MV-4-11 (cell line): ENCODE measurements around the gene STK17B.
"Not testable (repeated sequence)": the region's sequence is repeated elsewhere in the genome, so short reads cannot be mapped to it uniquely, and the experiment has no call there.

ENCODE experiments used
- DNase-seq: peaks from one replicate; lab custom pipeline; 2025; lab: John Stamatoyannopoulos, UW

The STK17B gene

DNA sequence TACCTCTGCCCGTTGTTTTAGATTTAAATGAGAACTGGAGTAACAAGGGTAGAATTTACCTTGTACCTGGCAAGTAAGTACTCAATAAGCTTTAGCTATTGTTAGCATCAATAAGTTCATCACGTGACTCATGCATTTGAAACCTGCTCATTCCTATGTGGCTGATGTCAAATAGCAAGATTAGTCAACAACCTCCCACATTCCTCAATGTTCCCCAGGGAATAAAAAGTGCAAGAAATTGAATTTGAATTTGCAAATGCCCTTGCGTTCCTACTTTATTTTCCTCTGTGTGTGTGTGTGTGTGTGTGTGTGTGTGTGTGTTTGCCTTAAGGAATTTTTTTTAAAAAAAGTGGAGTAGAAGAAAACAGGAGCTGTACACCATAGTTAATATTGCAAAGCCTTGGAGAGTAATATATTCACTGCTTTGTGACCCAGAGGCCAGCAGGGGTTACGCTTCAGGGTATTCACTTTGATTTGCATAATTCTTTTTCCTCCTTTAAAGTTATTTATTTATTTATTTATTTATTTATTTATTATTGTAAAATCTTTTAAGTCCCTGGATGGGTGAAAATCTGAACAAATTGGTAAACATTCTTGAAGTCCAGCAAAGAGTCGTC, 58.9 kb downstream of the STK17B start:
- DNase-seq: no peak

DNA sequence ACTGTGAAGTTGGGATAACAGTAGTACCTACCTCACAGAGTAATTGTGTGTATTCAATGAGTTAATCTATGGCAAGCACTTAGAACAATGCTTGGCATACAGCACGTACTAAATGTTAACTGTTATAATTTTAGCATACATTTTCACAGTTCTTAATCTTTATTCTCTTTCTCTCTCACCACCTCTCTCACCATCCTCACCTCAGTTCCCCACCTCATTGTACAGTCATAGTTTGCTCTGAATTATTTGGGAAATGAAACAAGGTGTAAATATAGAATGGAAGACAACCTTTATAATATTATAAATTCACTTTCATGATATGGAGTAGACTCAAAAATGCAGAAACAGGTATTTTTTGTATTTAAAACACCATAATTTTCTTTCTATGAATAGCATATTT, 62.8 kb downstream of the STK17B start:
- no peak for DNase-seq

DNA sequence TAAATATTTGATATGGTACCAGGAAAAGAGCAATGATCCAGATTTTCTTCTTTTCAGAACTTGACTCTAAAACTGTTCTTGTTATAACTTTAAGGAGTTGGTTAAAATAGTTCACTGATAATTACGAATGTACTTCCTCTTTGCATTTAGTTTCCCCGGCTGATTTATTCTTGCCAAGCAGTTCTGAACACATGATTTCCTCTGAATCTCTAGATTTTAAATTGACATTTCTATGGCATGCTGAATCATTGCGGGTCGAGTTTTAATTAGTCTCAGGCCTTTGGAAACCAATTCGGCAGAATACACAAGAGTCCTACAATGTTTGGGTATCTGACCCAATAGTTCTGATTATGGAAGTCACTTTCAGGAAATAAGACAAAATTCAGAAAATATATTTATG, 65.4 kb downstream of the STK17B start:
- DNase-seq: peak; percentile 58

DNA sequence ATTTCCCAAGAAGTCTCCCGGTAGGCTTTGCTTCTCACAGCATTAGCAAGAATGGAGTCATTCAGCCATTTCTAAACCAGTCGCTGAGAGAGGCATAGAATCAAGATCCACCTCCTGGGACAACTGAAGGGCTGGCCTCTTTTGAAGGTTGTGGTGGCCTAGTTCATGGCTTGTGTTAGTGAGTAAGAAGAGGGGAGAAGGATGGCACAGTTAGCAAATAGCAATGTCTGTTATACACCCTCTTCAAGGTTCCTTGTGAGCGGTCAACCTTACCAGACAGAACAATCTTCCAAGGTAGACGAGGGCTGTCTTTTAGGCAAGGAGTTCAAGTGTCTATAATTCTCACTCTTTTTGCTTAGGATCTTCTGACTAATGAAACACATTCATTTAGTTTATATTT, 67.3 kb downstream of the STK17B start:
- DNase-seq: no peak

GRCh38 chr2:196103626-196104025, 67.8 kb downstream of the STK17B start:
- no peak for DNase-seq

DNA sequence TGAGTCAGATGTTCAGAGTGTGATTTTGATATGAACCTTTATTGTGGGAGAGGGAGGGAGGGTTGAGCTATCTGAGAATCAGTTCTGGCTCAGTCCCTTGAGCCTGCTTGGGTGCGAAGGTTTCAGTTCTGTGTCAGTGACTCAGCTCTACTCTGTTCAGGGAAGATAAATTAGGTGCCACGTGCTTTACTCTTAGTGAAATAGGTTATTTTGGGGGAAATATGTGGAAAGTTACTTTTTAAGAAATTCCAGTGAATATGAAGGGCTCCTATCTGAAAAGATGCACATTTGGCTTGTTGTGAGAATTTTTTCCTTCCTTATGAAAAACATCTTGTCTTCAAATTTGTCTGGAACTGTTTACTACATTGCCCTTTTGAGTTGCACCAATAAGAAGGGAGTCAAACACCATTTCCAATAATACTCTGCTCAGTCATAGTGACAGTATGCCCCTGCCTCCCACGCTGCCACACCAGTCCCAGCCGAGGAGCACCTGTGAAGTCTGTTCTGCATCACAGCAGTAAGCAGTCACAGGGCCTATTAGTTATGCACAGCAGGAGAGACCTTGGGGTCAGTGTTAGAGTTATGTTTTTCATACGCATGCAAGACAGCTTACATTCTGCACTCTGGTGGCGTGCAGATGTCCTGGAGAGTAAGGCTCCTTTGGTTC, 69.9 kb downstream of the STK17B start:
- DNase-seq: peak; percentile 38

DNA sequence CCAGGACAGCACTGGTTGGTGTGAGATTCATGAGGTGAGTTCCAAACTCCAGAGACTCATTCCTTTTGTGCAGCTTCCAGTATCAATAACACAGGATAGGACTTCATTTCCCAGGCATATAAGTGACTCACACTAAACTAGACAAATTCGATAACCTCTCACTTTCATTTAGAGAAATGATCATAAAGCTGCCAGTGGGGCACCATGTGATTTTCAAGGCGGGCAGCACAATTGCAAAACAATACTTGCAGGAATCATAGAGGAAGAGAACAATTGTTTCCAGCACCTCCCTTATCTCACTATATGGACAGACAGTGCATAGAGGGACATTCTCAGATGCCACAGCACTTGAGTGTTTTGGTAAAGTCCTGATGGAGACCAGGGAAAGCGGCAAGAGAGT, 71.5 kb downstream of the STK17B start:
- peak; percentile 4 for DNase-seq

- no peak for DNase-seq
These were observed 73.3 kb downstream of the STK17B start for GRCh38 chr2:196097864-196098660.

- DNase-seq: no peak
These were observed 74.2 kb downstream of the STK17B start for GRCh38 chr2:196096982-196097745.

DNA sequence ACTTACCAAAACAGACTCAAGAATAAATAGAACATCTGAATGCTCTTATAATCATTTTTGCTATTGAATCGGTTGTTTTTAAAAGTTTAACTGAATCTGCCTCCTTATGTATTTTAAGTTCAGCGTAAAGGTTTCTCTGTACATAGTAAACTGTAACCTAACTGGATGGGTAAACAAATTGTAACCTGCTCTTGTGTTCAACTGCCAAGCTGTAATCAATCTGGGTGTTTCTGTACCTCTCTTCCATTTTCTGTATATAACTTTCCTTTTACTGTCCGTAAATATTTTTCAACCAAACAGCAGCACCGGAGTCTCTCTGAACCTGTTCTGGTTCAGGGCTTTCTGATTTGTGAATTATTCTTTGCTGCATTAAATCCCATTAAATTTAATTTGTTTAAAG, 75.1 kb downstream of the STK17B start:
- DNase-seq: no peak

- DNase-seq: not testable (repeated sequence)
These were observed 81.9 kb downstream of the STK17B start for GRCh38 chr2:196089448-196089847.

GRCh38 chr2:196088203-196088602, 83.2 kb downstream of the STK17B start:
- DNase-seq: peak; percentile 65

- no peak for DNase-seq
These were observed 84.6 kb downstream of the STK17B start for GRCh38 chr2:196086517-196087368.

- no peak for DNase-seq
These were observed 87.8 kb downstream of the STK17B start for GRCh38 chr2:196083601-196084000.
